HG02763 (cell line): ENCODE results near the gene PM20D2.
"Not testable (repeated sequence)": the region's sequence is repeated elsewhere in the genome, so short reads cannot be mapped to it uniquely, and the experiment has no call there.

ENCODE experiments used
- ATAC-seq: cut with Tn5 transposase; IDR thresholded peaks from one replicate; pipeline ENCODE4 v1.9.1; 2021; ENCODE audit warnings: mild to moderate bottlenecking, moderate library complexity; ENCODE audit not compliant: unreplicated experiment

Gene PM20D2, protein sequence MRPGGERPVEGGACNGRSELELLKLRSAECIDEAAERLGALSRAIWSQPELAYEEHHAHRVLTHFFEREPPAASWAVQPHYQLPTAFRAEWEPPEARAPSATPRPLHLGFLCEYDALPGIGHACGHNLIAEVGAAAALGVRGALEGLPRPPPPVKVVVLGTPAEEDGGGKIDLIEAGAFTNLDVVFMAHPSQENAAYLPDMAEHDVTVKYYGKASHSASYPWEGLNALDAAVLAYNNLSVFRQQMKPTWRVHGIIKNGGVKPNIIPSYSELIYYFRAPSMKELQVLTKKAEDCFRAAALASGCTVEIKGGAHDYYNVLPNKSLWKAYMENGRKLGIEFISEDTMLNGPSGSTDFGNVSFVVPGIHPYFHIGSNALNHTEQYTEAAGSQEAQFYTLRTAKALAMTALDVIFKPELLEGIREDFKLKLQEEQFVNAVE

DNA sequence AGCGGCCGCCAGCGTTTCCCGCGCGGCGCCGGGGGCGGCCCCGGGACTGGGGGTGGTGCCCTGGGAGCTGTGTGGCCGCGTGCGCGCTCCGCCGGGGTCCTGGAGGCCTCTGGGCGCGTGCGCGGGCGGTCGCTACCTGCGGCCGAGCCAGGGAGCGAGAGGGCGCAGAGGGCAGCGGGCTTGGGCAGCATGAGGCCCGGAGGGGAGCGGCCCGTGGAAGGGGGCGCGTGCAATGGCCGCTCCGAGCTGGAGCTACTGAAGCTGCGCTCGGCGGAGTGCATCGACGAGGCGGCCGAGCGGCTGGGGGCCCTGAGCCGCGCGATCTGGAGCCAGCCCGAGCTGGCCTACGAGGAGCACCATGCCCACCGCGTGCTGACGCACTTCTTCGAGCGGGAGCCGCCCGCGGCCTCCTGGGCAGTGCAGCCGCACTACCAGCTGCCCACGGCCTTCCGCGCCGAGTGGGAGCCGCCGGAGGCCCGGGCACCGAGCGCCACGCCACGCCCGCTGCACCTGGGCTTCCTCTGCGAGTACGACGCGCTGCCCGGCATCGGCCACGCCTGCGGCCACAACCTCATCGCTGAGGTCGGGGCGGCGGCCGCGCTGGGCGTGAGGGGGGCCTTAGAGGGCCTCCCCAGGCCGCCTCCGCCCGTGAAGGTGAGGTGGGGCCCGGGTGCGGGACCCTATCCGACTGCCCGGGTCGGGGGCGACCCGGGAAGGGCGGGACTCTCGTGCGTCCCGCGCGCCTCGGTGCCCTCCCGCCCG is at the start of gene PM20D2:
Gene PM20D2 (plus strand): TSS at position 100 of the 762 bp plus-strand sequence. CDS start 90 bp downstream, at position 190.
- peak; percentile 60 for ATAC-seq

GRCh38 chr6:89098461-89098860 is 47.4 kb upstream of the PM20D2 start:
- ATAC-seq: no peak

GRCh38 chr6:89100114-89100513 is 45.7 kb upstream of the PM20D2 start:
- no peak for ATAC-seq

GRCh38 chr6:89110284-89110683 is 35.6 kb upstream of the PM20D2 start:
- ATAC-seq: no peak

GRCh38 chr6:89111933-89112332 is 33.9 kb upstream of the PM20D2 start:
- ATAC-seq: no peak

- no peak for ATAC-seq
Measured at GRCh38 chr6:89116702-89117101, 29.2 kb upstream of the PM20D2 start.

GRCh38 chr6:89117211-89118108 is 28.4 kb upstream of the PM20D2 start, which contains the start of gene SRSF12:
Gene SRSF12, minus strand, starts transcription at chr6:89118071. Its CDS starts 184 bp downstream, at chr6:89117887.
- peak; percentile 70 for ATAC-seq

DNA sequence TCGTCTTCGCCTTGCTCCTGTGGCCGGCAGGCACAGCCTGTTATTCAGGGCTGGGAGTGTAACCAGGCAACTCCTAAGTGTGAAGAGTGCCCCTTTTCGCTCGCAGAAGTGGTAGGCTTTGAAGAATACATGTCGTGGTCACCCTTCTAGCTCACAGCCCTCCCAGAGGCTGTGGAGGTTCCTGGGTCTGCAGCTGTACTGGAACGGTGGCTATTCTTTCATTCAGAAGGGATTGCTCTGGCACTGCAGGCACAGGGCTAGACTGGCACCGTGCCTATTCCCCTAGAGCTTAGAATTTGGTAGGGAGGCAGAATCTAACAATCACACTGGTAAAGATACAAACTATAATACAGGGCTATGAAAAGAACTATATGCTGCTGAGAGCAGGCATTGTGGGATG is 26.9 kb upstream of the PM20D2 start:
- ATAC-seq: no peak

DNA sequence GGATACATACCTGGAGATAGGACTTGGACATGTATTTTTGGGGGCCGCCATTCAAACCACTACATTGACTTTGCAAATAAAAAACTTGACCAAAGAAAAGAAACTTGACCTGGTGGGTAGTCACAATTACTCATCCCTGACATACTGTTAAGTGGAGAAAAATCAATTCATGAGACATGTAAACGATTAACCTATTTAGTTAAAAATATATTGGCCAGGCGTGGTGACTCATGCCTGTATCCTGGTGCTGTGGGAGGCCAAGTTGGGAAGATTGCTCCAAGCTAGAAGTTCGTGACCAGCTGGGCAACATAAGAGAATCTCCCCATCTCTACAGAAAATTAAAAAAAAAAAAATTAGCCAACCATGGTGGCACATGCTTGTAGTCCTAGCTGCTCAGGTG is 25.5 kb upstream of the PM20D2 start:
- no peak for ATAC-seq

DNA sequence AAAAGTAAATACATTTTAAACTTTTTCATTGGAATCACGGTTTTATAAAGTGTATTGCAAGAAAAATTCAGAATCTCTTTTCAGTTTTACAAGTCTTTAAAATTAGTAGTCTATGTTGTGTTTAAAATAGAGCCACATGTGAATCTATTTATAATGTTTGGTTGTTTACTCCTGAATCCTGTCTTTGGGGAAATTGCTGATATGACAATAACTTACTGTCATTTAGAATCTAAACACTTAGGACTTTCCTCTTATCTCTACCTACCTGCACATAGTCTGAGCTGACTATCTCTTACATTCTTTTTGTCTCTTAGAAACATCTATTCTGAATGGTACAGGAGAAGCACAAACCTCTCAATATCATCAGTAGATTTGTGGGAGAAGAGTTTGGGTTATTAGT is 23.9 kb upstream of the PM20D2 start:
- ATAC-seq: no peak

DNA sequence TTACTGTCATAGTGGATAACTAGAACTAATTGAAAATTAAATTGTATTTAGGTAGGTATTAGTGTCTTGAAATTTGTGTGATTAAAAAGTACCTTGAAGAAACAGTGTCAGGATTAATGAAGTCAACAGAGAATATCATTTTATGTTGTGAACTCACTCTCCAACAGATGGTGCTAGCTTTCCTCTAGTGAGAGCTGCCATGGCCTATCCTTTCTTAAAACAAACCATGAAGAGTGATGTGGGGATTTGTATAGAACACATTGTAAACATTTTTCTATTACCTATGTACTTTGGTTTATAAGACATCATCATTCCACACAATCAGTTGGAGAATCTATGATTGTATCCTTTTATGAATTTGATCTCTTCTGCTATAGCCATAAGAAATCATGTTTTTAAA is 23.2 kb upstream of the PM20D2 start:
- ATAC-seq: no peak

GRCh38 chr6:89128256-89128671 is 17.6 kb upstream of the PM20D2 start:
- not testable (repeated sequence) for ATAC-seq

DNA sequence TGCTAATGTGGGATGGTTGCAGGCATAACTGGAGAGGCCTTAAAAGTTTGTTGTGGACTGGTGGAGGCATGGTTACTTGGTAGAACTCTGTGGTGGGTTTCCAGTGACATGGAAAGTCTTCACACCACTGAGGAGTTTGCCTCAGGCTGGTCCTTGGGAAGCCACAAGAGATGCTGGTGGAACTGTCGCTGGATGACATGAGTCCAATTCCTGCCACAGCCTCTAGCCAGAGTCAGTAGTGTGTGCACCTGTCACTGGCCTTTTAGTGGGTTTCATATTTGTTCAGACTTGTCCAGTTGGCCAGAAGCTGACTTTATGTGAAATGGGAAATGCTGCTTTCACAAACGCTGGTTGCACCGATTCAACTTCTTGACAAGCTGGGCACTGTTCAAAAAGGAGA is 14.3 kb upstream of the PM20D2 start:
- no peak for ATAC-seq

DNA sequence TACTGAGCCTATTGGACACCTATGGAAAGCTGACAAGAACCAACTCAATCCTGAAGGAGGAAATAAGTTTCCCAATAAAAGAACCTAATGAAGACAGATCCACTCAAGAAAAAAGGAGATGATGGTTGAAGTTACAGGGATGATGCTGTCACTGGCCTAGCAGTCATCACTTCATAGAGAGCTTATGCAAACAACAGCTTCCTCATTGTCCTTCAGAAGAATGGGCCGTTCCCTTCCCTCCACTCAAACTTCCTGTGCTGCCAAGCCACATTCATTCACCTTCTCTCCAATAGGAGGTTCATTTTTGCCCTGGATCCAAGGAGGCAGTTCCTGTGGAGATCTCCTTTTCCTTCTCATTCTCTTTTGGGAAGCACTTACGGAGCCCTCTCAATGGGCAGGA is 13.8 kb upstream of the PM20D2 start:
- ATAC-seq: no peak

DNA sequence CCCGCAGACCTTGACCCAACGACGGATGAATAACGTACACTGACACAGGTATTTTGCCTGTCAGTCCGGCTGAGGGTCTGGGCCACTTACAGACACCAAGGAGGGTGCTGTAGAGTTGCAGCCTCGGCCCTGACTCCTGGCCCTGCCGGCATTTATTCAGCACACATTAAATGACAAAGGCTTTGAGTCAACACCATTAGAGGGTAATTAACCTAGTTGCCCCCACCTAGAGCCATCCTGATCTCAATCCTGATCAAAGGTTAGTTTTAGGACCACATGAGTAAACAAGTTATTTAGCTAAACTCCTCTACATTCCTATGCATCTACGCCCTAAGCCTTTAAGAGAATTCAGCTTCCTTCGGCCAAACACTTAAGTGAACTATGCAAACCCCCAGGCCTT is 11.9 kb upstream of the PM20D2 start:
- ATAC-seq: no peak

DNA sequence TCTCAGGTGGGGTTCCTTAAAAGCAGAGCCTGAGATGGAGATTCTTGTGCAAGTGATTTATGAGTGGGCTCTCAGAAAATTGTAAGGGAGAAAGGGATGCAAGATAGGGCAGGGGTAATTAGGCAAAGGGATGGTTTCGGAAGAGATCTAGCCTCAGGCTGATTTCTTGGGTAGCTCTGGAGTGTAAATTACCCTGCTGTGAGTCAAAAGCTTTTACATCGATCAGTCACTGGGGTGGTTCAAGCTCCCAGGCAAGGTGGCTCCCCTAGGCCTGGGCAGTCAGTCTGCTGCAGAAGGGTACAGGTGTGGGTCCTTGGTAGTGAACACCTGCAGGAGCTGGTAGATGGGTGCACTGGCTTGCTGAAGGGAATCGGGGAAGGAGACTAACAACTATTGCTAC is 11.1 kb upstream of the PM20D2 start:
- ATAC-seq: no peak

- ATAC-seq: no peak
Measured at GRCh38 chr6:89138173-89138572, 7.7 kb upstream of the PM20D2 start.

- ATAC-seq: no peak
Measured at GRCh38 chr6:89139509-89140346, 6.1 kb upstream of the PM20D2 start.

- ATAC-seq: no peak
Measured at GRCh38 chr6:89140347-89141156, 5.3 kb upstream of the PM20D2 start.
